ENCODE results near the gene LAMC3.
"Not testable (repeated sequence)": the region's sequence is repeated elsewhere in the genome, so short reads cannot be mapped to it uniquely, and the experiment has no call there.

Gene LAMC3

DNA sequence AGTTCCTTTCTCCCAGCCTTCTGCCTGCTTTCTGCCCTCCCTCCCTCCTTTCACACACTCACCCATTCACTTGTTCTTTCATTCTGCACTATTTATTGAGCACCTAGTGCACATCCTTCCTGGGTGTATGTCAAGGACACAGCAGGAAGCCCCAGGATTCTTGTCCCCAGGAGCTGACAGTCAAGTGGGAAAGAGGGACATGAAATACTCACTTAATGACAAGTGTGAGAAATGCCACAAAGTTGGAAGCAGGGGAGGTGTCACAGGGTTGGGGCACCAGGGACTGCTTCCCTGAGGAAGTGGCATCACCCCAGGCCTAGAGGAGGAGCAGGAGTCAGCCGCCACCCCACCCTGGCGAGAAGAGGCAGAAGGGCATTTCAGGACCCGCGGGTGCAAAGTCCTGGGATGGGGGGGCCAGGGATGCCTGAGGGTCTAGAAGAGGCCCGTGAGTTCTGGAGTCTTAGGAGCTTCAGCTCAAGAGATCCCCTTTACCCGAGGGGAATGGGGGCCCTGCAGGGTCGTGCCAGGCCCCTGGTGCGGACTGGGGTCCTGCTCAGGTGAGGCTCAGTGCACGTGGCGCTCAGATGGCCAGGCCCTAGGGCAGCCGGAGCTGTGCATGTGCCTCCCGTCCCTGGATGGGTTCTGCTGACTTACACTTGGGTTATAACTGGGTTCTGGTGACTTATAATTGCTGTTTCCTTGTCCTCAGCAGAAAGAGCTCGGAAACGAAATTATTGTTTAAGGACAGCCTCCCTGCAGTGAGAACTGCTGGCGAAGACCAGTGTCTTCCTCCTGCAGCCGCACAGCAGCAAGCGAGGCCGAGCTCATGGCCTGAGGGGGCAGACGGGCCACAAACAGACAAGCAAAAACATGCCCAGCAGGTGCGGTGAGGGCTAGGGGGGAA lies 16.9 kb upstream of the LAMC3 start:
- no peak for DNase-seq (ENCODE audit: low spot score)

DNA sequence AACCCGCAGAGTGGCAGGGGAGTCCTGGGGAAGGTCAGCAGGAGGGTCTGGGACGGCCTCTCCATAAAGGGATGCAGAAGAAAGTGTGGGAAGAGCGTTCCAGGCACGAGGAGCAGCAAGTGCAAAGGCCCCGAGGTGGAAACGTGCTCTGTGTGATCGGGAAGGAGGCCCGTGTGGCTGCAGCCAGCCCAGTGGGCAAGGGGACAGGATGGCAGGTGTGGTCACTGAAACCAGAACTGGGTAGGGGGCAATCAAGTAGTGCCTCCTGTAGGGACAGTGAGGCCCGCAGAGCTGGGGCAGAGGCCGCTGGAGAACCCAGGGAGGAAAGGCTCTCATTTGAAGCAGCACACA lies 16.3 kb upstream of the LAMC3 start:
- DNase-seq (ENCODE audit: low spot score): no peak

DNA sequence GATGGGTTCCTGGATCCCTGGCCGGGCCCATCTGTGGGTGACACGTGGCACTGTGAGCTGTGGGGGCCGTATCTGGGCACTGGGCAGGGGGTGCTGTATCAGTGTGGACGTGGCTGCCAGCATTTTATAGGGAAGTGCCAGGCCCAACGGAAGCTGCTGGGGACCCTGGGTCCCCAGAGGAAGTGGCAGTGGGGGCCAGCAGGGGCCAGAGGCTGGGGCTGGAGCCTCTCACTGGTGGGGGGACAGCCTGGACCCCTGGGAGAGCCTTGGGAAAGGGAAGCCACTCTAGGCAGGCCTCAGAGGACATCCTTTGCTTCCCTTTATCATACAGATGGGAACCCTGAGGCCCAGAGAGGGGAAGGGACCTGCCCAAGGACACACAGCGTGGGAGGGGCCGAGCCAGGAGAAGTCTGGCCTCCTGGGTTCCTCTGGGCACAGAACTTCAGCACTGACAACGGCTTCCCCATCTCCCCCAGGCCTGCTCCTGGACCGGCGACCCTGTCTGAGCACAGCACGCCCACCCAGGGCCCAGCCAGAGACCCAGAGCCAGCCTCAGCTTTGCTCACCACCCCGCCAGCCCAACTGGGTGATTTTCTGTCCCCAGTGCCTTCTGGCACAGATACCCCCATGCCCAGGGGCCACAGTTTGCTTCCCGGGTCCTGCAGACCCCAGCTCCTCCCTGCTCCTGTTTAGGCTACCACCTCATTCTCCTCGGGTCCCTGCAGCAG lies 15.5 kb upstream of the LAMC3 start:
- DNase-seq (ENCODE audit: low spot score): no peak

DNA sequence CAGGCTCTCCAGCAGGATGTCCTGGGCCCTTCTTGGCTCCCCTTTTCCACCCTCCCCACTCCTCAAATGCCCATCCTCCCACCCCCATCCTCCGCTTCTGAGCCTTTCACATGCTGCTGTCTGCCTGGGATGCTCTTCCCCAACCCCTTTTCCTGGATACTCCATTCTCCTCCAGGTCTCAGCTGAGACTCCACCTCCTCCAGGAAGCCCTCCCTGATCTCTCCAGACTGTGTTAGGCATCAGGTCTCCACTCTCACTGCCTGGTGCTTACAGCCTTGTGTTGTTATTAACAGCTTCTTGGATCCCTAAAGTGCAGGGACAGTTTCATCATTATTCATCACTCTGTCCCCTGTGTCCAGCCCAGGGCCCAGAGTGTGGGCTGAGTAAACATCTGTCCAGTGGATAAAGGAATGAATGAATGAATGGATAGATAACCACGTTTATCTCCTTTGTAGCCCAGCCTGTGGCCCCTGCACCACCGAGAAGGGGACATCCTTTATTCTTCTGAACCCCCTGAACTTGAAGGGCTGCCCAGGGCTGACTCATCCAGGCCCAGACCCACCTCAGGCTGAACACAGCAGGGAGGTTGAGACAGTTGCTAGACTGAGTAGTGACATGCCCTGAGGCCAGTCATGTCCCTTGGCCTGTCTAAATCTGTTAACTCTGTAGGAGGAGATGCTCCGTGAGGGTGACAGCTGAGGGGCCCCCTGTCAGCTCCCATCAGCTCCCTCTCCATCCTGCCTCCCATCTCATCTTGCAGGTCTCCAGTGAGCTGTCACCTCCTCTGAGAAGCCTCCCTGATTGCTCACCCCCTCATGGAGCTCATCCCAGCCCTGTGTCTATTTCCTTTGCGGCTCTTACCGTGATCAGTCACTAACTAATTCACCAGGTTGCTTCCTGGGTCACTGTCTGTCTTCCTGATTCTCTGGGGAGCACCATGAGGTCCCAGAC lies 14.6 kb upstream of the LAMC3 start:
- no peak for DNase-seq (ENCODE audit: low spot score)

DNA sequence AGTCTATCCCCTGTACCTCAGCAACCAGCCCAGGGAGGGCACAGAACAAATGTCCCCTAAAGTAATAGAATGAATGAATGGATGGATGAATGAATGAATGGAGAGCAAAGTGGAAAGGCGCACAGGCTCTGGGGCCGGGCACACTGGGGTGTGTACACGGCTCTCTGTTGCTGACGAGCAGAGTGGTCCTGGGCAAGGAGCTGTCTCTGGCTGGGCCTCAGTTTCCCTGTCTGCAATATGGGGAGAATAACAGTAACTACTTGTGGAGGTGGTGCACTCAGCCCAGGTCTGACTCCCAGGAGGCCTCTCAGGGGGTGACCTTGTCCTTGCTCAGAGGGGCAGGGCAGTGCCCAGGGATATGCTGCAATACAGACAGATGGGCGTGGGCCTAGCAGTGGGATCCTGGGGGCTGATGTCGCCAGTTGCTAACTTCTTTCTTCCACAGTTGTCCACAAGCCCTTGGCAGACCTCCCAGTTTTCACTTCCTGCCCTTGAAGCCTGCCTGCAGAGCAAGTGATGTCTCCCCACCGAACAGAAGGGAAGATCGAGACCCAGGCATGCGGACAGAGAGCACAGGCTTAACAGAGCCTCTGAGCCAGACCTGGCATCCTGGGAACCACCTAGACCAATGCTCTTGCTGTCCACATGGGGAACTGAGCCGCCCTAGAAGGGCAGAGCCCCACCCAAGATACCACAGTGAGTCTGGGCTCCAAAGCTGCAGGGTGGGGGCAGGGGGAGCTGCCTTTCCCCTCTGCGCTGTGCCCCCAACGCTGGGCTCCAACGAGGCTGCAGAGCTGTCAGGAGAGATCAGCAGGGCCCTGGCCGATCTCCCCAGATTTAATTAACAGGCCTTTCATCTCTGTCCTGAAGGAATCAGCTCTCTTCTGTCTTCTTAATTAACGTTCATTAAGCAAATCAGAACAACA lies 13.6 kb upstream of the LAMC3 start:
- no peak for DNase-seq (ENCODE audit: low spot score)

DNA sequence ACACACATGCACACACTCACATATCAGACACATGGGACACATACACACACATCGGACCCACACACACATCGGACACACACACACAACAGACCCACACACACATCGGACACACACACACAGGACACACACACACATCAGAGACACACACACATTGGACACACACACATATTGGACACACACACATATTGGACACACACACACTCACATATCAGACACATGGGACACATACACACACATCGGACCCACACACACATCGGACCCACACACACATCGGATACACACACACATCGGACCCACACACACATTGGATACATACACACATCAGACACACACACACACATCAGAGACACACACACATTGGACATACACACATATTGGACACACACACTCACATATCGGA lies 12.8 kb upstream of the LAMC3 start:
- DNase-seq (ENCODE audit: low spot score): no peak

DNA sequence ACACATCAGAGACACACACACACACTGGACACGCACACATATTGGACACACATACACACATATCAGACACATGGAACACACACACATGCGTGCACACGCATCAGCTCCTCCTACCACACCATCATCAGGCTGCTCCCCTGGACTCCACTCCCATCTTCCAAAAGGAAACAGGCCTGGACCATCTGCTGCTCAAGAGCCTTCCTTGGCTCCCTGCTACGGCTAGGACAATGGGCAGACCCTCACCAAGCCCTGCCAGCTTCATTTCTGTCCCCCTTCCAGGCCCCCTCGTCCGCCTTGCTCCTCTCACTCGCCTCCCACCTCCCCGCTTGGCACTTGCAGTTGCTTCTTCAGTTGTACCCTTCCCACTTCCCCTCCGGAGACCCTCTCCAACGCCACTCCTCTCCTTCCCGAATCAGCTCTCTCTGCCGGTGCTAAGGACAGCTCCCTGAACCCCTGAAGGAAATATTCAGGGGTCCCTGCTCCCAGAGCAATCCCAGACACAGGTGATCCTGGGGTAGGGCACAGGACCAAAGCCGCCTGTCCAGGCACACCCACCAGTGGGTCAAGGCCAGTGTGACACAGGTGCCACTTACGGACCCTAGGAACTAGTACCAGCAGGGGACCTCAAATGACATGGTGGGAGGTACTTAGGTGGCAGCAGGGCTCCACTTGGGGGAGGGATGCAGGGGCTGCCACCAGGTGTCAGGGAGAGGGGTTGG lies 12.1 kb upstream of the LAMC3 start:
- no peak for DNase-seq (ENCODE audit: low spot score)

DNA sequence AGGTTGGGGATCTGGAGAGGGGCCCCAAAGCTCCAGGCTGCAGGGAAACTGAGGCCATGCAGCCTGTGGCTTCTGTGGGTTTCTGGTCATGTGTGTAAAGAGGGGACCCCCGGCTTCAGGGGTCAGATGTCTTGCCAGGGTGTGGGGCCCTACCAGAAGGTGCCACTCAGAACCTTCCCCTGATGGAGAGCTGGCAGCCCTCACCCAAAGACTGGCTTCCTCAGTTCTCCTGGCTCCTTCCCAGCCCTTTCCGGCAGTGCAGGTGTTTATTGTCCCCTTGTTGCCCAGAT lies 11.6 kb upstream of the LAMC3 start:
- no peak for DNase-seq (ENCODE audit: low spot score)

DNA sequence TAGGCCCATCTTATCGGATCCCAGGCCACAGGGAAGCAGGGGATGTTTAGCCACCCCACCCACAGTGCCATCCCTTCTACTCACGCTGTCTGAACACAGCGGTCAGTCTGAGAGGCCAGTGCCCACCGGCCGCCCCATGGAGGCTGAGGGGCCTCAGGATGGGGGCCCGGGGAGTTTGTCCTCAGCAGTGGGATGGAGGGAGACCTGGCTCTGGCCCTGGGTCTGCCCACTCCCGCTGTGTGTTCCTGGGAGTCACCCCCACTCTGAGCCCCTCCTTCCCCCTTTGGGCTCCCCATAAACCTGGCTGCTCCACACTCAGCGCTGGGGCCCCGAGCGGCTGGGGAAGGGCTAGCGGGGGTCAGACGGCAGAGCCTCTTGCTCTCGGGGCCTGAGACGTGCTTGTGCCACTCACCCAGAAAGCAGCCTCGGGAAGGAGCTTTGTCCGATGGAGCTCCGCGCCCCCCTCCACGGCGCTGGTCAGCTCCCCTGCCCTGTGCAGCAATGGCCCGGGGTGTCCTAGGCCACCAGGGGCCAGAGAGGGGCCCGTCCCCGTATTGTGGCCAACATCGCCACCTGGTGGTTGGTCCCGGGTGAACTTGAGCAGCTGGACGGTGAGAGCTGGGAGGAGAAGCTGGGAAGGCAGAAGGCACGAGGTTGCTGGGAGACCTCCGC lies 10.9 kb upstream of the LAMC3 start:
- no peak for DNase-seq (ENCODE audit: low spot score)

DNA sequence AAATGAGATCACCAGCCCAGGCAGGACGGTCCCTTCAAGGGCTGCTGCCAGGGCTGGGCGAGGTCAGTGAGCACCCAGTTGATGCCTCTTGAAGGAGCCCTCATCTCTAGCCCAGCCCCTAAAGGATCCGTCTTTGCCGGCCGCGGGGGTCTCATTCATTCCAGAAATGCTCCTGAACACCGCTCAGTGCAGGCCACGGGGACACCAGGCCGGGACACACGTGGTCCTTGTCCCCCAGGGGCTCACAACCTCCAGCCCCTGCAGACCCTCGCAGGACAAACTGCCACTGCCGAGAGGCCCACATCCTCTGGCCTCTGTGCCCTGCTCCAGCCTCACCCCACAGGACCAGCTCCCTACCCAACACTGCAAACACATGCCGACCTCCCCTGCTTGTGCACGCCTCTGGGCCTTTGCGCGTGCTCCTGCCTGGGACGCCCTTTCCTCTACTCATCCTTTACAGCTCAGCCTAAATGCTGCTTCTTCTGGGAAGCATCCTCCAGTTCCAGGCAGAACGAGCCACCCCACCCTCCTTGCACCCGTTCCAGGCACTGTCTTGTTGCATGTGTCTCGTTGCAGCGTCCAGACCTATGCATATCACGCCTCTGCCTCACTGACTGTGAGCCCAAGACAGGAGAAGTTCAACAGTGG lies 10.3 kb upstream of the LAMC3 start:
- no peak for DNase-seq (ENCODE audit: low spot score)

DNA sequence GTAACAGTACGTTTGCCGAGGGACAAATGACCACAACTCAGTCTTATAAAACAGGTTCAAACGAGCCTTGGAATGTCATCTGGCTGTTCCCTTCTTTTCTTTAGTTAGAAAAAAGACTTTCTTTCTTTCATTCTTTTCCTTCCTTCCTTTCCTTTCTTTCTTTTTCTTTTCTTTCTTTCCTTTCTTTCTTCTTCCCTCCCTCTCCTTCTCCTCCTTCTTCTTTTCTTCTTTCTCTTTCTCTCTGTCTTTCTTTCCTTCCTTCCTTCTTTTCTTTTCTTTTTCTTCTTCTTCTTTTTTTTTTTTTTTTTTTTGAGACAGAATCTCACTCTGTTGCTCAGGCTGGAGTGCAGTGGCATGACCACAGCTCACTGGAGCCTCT lies 9.7 kb upstream of the LAMC3 start:
- DNase-seq (ENCODE audit: low spot score): no peak

DNA sequence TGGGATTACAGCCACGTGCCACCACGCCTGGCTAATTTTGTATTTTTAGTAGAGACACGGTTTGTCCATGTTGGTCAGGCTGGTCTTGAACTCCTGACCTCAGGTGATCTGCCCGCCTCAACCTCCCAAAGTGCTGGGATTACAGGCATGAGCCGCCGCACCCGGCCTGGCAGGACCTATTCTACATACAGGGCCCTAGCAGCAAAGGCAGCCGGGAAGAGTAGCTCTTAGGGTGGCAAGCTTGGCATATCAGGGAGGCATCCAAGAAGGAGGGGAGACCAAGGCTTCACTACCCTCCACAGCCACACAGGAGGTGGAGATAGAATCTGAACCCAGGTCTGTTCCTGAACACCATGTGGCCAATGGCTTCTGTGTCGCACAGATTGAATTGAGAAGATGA lies 8.4 kb upstream of the LAMC3 start:
- not testable (repeated sequence) for DNase-seq (ENCODE audit: low spot score)

DNA sequence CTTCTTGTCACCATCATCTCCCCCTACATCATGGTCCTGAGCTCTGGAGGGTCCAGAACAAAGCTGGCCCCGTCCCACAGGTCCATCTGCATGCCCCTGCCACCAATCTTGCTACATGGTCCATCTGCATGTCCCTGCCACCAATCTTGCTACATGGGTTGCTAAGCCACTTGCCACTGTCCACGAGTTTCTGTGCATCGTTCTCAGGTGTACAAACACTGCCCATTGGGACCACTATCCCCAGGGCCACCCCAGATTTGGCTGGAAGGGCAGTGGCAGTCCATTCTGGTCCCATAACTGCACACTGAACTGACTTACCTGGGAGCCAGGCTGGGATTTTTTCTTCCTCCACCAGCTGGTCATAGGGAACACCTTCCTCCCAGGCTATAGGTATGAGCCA lies 8.0 kb upstream of the LAMC3 start:
- no peak for DNase-seq (ENCODE audit: low spot score)

DNA sequence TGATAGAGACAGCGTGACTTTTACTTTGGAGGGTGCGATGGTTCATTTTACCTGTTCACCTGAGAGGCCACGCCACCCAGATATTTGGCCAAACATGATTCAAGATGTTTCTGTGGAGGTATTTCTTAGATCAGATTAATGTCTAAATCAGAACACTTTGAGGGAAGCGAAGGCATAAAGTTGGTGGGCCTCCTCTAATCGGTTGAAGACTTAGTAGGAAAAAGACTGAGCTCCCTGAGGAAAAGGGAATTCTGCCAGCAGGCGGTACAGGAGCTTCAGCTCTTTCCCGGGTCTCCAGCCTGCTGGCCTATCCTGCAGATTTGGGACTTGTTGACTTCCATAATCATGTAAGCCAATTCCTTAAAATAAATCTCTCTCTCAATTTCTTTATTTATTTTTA lies 7.0 kb upstream of the LAMC3 start:
- no peak for DNase-seq (ENCODE audit: low spot score)

DNA sequence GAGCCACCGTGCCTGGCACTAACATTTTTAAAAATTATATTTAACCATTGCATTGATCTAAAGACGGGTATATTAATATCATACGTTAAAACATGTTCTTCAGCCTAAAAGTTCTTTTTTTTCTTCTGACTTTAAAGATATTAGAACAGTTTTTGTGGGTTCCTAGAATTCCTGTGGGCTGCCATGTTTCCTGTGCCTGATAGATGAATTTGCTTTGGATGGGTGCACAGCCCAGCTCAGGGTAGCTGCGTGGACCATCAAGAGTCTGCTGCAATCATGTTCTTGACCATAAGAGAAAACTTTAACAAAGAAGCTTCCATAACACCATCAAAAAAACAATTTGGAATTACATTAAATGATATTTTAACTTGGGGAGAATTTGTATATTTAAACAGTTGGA lies 2.4 kb upstream of the LAMC3 start:
- DNase-seq (ENCODE audit: low spot score): no peak

DNA sequence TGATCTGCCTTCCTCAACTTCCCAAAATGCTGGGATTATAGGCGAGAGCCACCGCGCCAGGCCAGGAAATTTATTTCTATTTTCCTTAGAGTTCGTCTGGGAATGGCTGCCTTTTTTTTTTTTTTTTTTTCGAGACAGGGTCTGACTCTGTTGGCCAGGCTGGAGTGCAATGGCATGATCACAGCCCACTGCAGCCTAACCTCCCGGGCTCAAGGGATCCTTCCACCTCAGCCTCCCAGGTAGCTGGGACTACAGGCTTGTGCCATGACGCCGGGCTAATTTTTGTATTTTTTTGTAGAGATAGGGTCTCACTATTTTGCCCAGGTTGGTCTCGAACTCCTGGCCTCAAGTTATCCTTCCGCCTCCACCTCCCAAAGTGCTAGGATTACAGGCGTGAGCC lies 888 bp upstream of the LAMC3 start:
- DNase-seq (ENCODE audit: low spot score): no peak

DNA sequence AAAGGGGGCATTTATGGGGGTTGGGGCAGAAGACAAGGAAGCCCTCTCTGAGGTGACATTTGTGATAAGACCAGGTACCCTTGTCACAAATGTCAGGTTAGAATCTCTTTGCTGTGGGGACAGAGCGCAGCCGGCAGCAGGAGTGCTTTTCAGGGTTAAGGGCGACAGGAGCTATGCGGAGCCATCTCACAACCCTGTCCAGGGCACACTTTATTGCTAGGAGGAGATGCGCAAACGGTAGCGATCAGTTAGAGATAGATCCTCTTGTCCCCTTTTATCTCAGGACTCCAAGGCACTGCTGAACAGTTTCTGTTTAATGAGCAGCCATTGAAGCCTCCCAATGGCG lies 438 bp upstream of the LAMC3 start:
- DNase-seq (ENCODE audit: low spot score): no peak

DNA sequence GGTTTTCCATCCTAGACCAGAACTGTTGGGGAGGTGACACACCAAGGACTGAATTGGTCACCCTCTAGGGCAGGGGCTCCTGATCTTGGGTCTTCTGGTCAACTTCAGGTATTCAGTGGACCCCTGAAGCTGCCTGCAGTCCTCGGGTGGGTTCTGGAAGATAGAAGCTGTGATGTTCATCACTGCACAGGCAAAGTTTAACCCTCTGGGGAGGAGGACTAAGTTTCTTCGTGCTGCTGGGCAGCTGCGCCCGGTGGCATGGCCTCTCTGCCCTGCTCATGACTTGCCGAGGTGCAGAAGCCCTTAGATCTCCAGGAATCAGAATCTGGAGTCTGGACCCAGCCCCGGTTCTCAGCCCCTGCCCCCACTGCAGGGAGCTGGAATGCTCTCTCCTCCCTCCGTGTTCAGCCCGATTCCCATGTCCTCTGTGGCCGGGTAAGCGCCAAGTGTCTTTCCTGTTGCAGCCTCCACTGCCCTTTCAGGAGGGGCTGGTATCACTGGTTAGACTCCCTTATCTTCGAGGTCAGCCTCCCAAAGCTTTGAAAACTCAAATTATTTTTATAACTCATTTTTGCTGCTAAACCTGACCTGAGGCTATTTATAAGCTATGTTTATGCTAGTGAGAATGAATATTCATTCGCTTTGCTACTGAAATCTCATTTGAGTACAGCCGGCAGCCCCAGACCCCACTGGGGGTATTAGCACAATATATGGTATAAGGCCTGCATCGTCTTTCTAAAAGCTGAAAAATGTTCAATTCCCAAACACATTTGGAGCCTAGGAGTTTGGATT lies 1.7 kb downstream of the LAMC3 start:
- DNase-seq (ENCODE audit: low spot score): no peak

Measured in left forelimb (tissue), 1 donor.